ENCODE measurements around the gene LGALS3BP.

GRCh38 chr17:78974635-78975591 lies 4.8 kb downstream of the LGALS3BP start:
- TF ChIP-seq POLR2A (IDR thresholded peaks at IDR 0.05; ENCODE audit: low read depth, low read length) (no peak), BHLHE40 (IDR thresholded peaks at IDR 0.05; ENCODE audit: low read depth, low read length) (no peak), CEBPB (IDR thresholded peaks at IDR 0.05; ENCODE audit: low read depth, low read length) (peak; percentile 65; the same call in 1 of the 2 replicates), CTCF (conservative IDR thresholded peaks at IDR 0.05; ENCODE audit: low read depth, low read length) (no peak), FOS (IDR thresholded peaks at IDR 0.05; ENCODE audit: low read depth, low read length) (no peak), MXI1 (IDR thresholded peaks at IDR 0.05; ENCODE audit: borderline replicate concordance, low read depth, low read length) (no peak), RAD21 (IDR thresholded peaks at IDR 0.05; ENCODE audit: low read length) (no peak), MAFK (IDR thresholded peaks at IDR 0.05; ENCODE audit: low read depth, low read length) (no peak), ELK1 (IDR thresholded peaks at IDR 0.05; ENCODE audit: borderline replicate concordance, low read depth, low read length) (no peak), SMC3 (IDR thresholded peaks at IDR 0.05; ENCODE audit: low read depth, low read length) (no peak)
